Activated CD8-positive, alpha-beta memory T cell treated with anti-CD3 and anti-CD28 coated beads for 1 hour (primary cell): Measurements from ENCODE around the gene EVA1A.

Experiments used
- DNase-seq, 2 donors: peaks; one replicate each; pipeline ENCODE4 v3.0.0-alpha.2; 2020; ENCODE audit warnings: low read depth in 1 of 2; ENCODE audit errors: extremely low read depth in 1 of 2

EVA1A gene

GRCh38 chr2:75592030-75592429 lies 31.3 kb upstream of the EVA1A start:
- DNase-seq, result no peak

- DNase-seq, result no peak
Observed at GRCh38 chr2:75589391-75590105, 28.8 kb upstream of the EVA1A start.

- DNase-seq, result no peak
Observed at GRCh38 chr2:75587954-75588587, 27.3 kb upstream of the EVA1A start.

GRCh38 chr2:75586971-75587370 lies 26.2 kb upstream of the EVA1A start:
- DNase-seq, result no peak

- DNase-seq, result no peak
Observed at GRCh38 chr2:75582840-75583239, 22.1 kb upstream of the EVA1A start.

- DNase-seq, result no peak
Observed at GRCh38 chr2:75580606-75581005, 19.9 kb upstream of the EVA1A start.

GRCh38 chr2:75580156-75580555 lies 19.4 kb upstream of the EVA1A start:
- DNase-seq, result no peak

GRCh38 chr2:75579186-75579585 lies 18.4 kb upstream of the EVA1A start:
- no peak for DNase-seq

- DNase-seq, result no peak
Observed at GRCh38 chr2:75577280-75577679, 16.5 kb upstream of the EVA1A start.

- DNase-seq, result no peak
Observed at GRCh38 chr2:75574106-75574505, 13.4 kb upstream of the EVA1A start.

- DNase-seq, result no peak
Observed at GRCh38 chr2:75573145-75573878, 12.6 kb upstream of the EVA1A start.

- DNase-seq, result no peak
Observed at GRCh38 chr2:75571730-75572430, 11.1 kb upstream of the EVA1A start.

- no peak for DNase-seq
Observed at GRCh38 chr2:75570948-75571729, 10.4 kb upstream of the EVA1A start.

GRCh38 chr2:75570024-75570947 lies 9.5 kb upstream of the EVA1A start:
- no peak for DNase-seq

GRCh38 chr2:75569546-75569945 lies 8.8 kb upstream of the EVA1A start:
- DNase-seq, result no peak

GRCh38 chr2:75568174-75568573 lies 7.4 kb upstream of the EVA1A start:
- DNase-seq, result no peak

GRCh38 chr2:75565472-75566462 lies 5.0 kb upstream of the EVA1A start:
- no peak for DNase-seq

- no peak for DNase-seq
Observed at GRCh38 chr2:75564713-75565359, 4.1 kb upstream of the EVA1A start.
